Astrocyte of the hippocampus (primary cell): ENCODE results near the gene C6orf141.

Experiments used
- DNase-seq: peaks from one replicate; pipeline ENCODE4 v3.0.0; 2011; ENCODE audit warnings: low read depth, low spot score

C6orf141 gene

GRCh38 chr6:49550492-49551077 is at the start of gene C6orf141:
Gene C6orf141 (plus strand): TSS chr6:49550668. CDS start chr6:49550793, 125 bp downstream.
- peak; percentile 64 for DNase-seq

GRCh38 chr6:49504666-49505065 is 45.8 kb upstream of the C6orf141 start:
- no peak for DNase-seq

GRCh38 chr6:49506569-49507111 is 43.8 kb upstream of the C6orf141 start:
- DNase-seq = no peak

GRCh38 chr6:49509342-49509741 is 41.1 kb upstream of the C6orf141 start:
- no peak for DNase-seq

GRCh38 chr6:49513153-49513989 is 37.1 kb upstream of the C6orf141 start:
- no peak for DNase-seq

GRCh38 chr6:49514571-49515484 is 35.6 kb upstream of the C6orf141 start:
- DNase-seq = no peak

- no peak for DNase-seq
Observed at GRCh38 chr6:49515485-49516146, 34.9 kb upstream of the C6orf141 start.

- no peak for DNase-seq
Observed at GRCh38 chr6:49516147-49516505, 34.3 kb upstream of the C6orf141 start.

- no peak for DNase-seq
Observed at GRCh38 chr6:49517919-49518318, 32.5 kb upstream of the C6orf141 start.

GRCh38 chr6:49519660-49520059 is 30.8 kb upstream of the C6orf141 start:
- DNase-seq = no peak

- no peak for DNase-seq
Observed at GRCh38 chr6:49522710-49523593, 27.5 kb upstream of the C6orf141 start.

- DNase-seq = no peak
Observed at GRCh38 chr6:49523901-49524300, 26.6 kb upstream of the C6orf141 start.

GRCh38 chr6:49524541-49524940 is 25.9 kb upstream of the C6orf141 start:
- no peak for DNase-seq

- no peak for DNase-seq
Observed at GRCh38 chr6:49526598-49526997, 23.9 kb upstream of the C6orf141 start.

GRCh38 chr6:49527320-49527719 is 23.1 kb upstream of the C6orf141 start:
- DNase-seq = no peak

- DNase-seq = peak; percentile 50
Observed at GRCh38 chr6:49528571-49528970, 21.9 kb upstream of the C6orf141 start.

- DNase-seq = no peak
Observed at GRCh38 chr6:49530141-49530776, 20.2 kb upstream of the C6orf141 start.

- peak; percentile 65 for DNase-seq
Observed at GRCh38 chr6:49531774-49532569, 18.5 kb upstream of the C6orf141 start.

- no peak for DNase-seq
Observed at GRCh38 chr6:49535795-49536194, 14.7 kb upstream of the C6orf141 start.
